Sigmoid colon (tissue), 7 donors: ENCODE measurements around the gene VPS45. TPM values are rescaled to one million over a fixed set of nuclear protein-coding genes. Genes with fewer than 3 reads are reported as not detected.

ENCODE experiments used
- DNase-seq: peaks from one replicate; pipeline ENCODE4 v3.0.0-alpha.2; 2019
- H3K27ac ChIP-seq, 4 donors: fragments of 200-600 bp; sonication (generic); one replicate each; pipeline ENCODE4 v1.5.1; 2016 to 2019; ENCODE audit warnings: mild to moderate bottlenecking in 1 of 4
- H3K27me3 ChIP-seq, 3 donors: fragments of 200-600 bp; sonication (generic); one replicate each; pipeline ENCODE4 v1.5.1; 2019; ENCODE audit warnings: mild to moderate bottlenecking in 1 of 3
- H3K36me3 ChIP-seq, 4 donors: fragments of 200-600 bp; sonication (generic); one replicate each; pipeline ENCODE4 v1.5.1; 2016 to 2019
- H3K4me1 ChIP-seq, 4 donors: fragments of 200-600 bp; sonication (generic); one replicate each; pipeline ENCODE4 v1.5.1; 2017 to 2019
- H3K4me3 ChIP-seq, 4 donors: fragments of 200-600 bp; sonication (generic); one replicate each; pipeline ENCODE4 v1.5.1; 2017 to 2019; ENCODE audit warnings: mild to moderate bottlenecking in 2 of 4, moderate library complexity in 1 of 4
- H3K9me3 ChIP-seq, 4 donors: fragments of 200-600 bp in 3 of 4; sonication (generic) in 3 of 4; one replicate each; pipeline versions ENCODE4 v1.5.1 to v1.6.1; 2013 to 2019
- EP300 ChIP-seq, 4 donors: sonication (generic); formaldehyde crosslinking; IDR thresholded peaks; one replicate each; pipeline ENCODE4 v1.6.1; 2017; ENCODE audit warnings: antibody characterized with exemption in 4 of 4
- POLR2A ChIP-seq, 2 donors: fragments of 450-650 bp; IDR thresholded peaks; one replicate each; pipeline ENCODE4 v1.6.1; 2016; ENCODE audit warnings: antibody characterized with exemption in 2 of 2, mild to moderate bottlenecking in 2 of 2, moderate library complexity in 2 of 2
- POLR2AphosphoS5 ChIP-seq, 4 donors: sonication (generic); formaldehyde crosslinking; IDR thresholded peaks; one replicate each; pipeline ENCODE4 v1.6.1; 2017; ENCODE audit warnings: antibody characterized with exemption in 4 of 4
- WGBS, 2 donors: extraction: QIAGEN DNeasy Blood & Tissue Kit; methylation state at CpG; one replicate each; pipeline ENCODE4 v1.1.7; 2013; 5-methylcytosine and 5-hydroxymethylcytosine counted together
- intact Hi-C: fragments of 100-400 bp; cut with DNase I; formaldehyde crosslinking; loops from one replicate; pipeline ENCODE4 v1.15.1; 2023
- polyA plus RNA-seq, 3 donors: library from polyadenylated mRNA; stranded (reverse); fragments of 200-250 nt; gene quantifications; one replicate each; pipeline ENCODE4 v1.2.3, GENCODE V29; 2013
- total RNA-seq, 4 donors: library from RNA; depleted of rRNA; stranded (reverse); fragments of >200 nt; gene quantifications; one replicate each; pipeline ENCODE4 v1.1.0, GENCODE V29; 2016
- TF ChIP-seq, protein P1 (sequence below), 4 experiments: fragments of 450-650 bp in 3 of 4; fragments of 200-600 bp in 1 of 4; IDR thresholded peaks; one replicate each; pipeline ENCODE4 v1.5.1; 2016 to 2019; ENCODE audit warnings: antibody characterized with exemption in 4 of 4, mild to moderate bottlenecking in 3 of 4, moderate library complexity in 2 of 4
- donor health status: healthy with polysubstance abuse.
- donor health status: Bipolar disorder and iron deficiency.
- donor health status: healthy.

Gene VPS45
- total and polyA plus RNA-seq, 7 donors: 16.2 to 68.1 (median 44.6) TPM

DNA sequence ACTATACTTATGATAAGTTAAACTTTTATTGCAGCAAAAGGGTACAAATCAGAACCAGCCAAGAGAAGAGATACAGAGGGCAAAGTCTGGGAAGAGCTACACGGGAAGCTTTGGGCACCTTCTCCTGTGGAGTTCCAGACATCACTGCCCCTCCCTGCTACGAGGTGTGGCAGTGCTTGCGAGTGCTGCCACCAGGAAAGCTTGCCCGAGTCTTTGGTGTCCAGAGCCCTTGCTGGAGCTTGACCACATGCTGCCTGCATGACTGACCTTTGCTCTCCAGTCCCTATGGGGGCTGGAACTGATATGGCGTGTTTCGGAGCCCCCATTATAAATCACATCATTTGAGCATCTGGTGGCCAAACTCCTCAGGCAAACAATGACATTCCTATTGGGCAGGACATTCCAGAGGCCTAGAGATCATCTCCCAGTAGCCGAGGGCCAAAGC is 105.6 kb downstream of the VPS45 start:
- intact Hi-C loops: no loop called here
- Histone ChIP-seq H3K27me3 (no peaks in the 10 kb centered on the region), H3K4me1 (peaks cover 0 to 6% (median 3%) of the 10 kb centered on the region in 4 donors), H3K9me3 (no peaks in the 10 kb centered on the region), H3K4me3 (no peak overlapping the region), H3K27ac (no peak overlapping the region), H3K36me3 (no peaks in the 10 kb centered on the region)
- WGBS, 2 donors: 18 to 74% methylated on average over 7 of the region's 7 CpGs
- DNase-seq: no peak
- TF ChIP-seq, protein P1, sequence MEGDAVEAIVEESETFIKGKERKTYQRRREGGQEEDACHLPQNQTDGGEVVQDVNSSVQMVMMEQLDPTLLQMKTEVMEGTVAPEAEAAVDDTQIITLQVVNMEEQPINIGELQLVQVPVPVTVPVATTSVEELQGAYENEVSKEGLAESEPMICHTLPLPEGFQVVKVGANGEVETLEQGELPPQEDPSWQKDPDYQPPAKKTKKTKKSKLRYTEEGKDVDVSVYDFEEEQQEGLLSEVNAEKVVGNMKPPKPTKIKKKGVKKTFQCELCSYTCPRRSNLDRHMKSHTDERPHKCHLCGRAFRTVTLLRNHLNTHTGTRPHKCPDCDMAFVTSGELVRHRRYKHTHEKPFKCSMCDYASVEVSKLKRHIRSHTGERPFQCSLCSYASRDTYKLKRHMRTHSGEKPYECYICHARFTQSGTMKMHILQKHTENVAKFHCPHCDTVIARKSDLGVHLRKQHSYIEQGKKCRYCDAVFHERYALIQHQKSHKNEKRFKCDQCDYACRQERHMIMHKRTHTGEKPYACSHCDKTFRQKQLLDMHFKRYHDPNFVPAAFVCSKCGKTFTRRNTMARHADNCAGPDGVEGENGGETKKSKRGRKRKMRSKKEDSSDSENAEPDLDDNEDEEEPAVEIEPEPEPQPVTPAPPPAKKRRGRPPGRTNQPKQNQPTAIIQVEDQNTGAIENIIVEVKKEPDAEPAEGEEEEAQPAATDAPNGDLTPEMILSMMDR (IDR thresholded peaks at IDR 0.05): no peak
- TF ChIP-seq EP300 (IDR thresholded peaks at IDR 0.05) (no peak), POLR2A (IDR thresholded peaks at IDR 0.05) (no peak), POLR2AphosphoS5 (IDR thresholded peaks at IDR 0.05) (no peak)

DNA sequence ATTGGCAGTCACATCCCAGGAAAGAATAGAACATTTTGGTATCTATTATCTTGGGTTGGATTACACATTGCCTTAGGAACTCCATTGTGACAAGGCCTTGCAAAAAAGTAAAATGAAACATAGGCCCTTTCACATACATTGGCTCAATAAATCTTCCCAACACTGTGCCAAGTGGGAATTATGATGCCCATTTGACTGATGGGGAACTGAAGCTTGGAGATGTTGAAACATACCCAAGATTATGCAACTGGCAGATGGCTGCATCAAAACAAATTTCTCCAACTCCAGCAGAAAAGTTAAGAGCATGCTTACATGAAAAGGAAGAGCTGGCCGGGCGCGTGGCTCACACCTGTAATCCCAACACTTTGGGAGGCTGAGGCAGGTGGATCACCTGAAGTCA is 109.0 kb downstream of the VPS45 start:
- no peaks in the 10 kb centered on the region for H3K9me3 ChIP-seq
- H3K27ac ChIP-seq: no peak overlapping the region
- 86 to 90% methylated on average over 3 of the region's 3 CpGs for WGBS, 2 donors
- intact Hi-C loops: loop anchor here (5.0 kb wide), 1 partner anchor 34 kb away; no protein-coding TSS in a partner anchor
- no peak overlapping the region for H3K4me3 ChIP-seq
- H3K27me3 ChIP-seq: no peaks in the 10 kb centered on the region
- DNase-seq: no peak
- H3K36me3 ChIP-seq: no peaks in the 10 kb centered on the region
- peak in 1 of 4 donors; percentile 25 for TF ChIP-seq POLR2AphosphoS5 (IDR thresholded peaks at IDR 0.05)
- TF ChIP-seq, protein P1 (IDR thresholded peaks at IDR 0.05): no peak
- no peaks in the 10 kb centered on the region for H3K4me1 ChIP-seq

DNA sequence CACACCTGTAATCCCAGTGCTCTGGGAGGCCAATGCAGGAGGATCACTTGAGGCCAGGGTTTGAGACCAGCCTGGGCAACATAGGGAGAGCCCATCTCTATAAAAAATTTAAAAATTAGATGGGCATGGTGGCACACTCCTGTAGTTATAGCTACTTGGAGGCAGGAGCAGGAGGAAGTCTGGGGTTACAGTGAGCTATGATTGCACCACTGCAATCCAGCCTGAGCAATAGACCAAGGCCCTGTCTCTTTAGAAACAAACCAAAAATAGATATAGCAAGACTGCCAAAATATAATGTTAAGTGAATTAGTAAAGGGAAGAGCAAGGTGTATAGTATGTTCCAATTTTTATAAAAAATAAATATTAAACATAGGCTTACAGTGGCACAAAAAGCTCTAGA is 111.0 kb downstream of the VPS45 start:
- intact Hi-C loops: loop anchor here (5.0 kb wide), 1 partner anchor 36 kb away; no protein-coding TSS in a partner anchor
- no peak for TF ChIP-seq POLR2AphosphoS5 (IDR thresholded peaks at IDR 0.05)
- TF ChIP-seq POLR2A (IDR thresholded peaks at IDR 0.05): no peak
- TF ChIP-seq, protein P1 (IDR thresholded peaks at IDR 0.05): no peak
- no peak for TF ChIP-seq EP300 (IDR thresholded peaks at IDR 0.05)
- Histone ChIP-seq H3K4me3 (no peak overlapping the region), H3K27me3 (no peaks in the 10 kb centered on the region), H3K4me1 (no peaks in the 10 kb centered on the region), H3K27ac (no peak overlapping the region), H3K36me3 (no peaks in the 10 kb centered on the region), H3K9me3 (no peaks in the 10 kb centered on the region)
- no peak for DNase-seq

DNA sequence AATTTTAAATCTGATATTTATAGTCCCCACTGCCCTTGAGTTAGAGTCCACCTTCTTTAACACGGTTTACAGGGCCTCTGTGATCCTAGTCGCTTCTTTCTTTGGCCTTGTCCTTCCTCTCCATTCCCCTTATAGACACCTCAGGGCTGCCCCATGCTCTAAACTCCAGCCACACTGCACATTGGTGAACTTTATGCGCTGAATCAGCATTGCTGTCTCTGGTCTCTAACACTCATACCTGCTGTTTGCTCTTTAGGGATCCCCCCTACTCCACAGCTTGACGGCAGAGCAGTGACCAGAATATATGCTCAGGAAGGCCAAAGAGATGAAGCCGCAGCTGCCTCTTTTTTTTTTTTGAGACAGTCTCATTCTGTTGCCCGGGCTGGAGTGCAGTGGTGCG is 112.3 kb downstream of the VPS45 start:
- Histone ChIP-seq H3K27me3 (no peaks in the 10 kb centered on the region), H3K9me3 (no peaks in the 10 kb centered on the region), H3K4me1 (no peaks in the 10 kb centered on the region), H3K27ac (no peak overlapping the region), H3K36me3 (no peaks in the 10 kb centered on the region), H3K4me3 (no peak overlapping the region)
- TF ChIP-seq POLR2AphosphoS5 (IDR thresholded peaks at IDR 0.05) (no peak), POLR2A (IDR thresholded peaks at IDR 0.05) (no peak), EP300 (IDR thresholded peaks at IDR 0.05) (no peak)
- TF ChIP-seq, protein P1 (IDR thresholded peaks at IDR 0.05): no peak
- DNase-seq: no peak
- intact Hi-C loops: loop anchor here (5.0 kb wide), 1 partner anchor 38 kb away; no protein-coding TSS in a partner anchor
- WGBS, 2 donors: 94% methylated on average over 7 of the region's 7 CpGs

DNA sequence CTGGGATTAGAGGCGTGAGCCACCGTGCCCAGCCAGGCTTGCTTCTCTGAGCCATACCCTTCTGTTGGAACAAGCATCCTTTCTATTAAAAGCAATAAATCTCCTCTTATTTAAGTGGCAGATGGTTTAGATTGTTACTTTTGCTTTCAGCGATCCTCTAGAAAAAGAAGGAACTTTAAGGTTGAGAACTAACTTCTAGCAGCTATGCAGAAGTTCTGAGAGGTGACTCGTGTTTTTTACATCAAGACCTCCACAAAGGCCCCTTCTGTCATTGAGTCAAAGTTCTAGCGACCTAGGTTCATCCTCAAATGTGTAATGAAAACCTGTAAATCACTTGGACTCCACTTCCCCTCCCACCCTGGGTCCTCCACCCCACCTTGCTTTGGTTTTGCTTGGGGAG is 112.9 kb downstream of the VPS45 start:
- DNase-seq: no peak
- intact Hi-C loops: no loop called here
- TF ChIP-seq POLR2AphosphoS5 (IDR thresholded peaks at IDR 0.05) (no peak), POLR2A (IDR thresholded peaks at IDR 0.05) (no peak), EP300 (IDR thresholded peaks at IDR 0.05) (no peak)
- TF ChIP-seq, protein P1 (IDR thresholded peaks at IDR 0.05): no peak
- H3K36me3 ChIP-seq: no peaks in the 10 kb centered on the region
- WGBS, 2 donors: 50 to 75% methylated on average over 5 of the region's 5 CpGs
- H3K9me3 ChIP-seq: no peaks in the 10 kb centered on the region
- H3K27ac ChIP-seq: no peak overlapping the region
- H3K4me1 ChIP-seq: no peaks in the 10 kb centered on the region
- H3K27me3 ChIP-seq: no peaks in the 10 kb centered on the region
- H3K4me3 ChIP-seq: no peak overlapping the region
